ENCODE results near the gene TWF2.

TWF2 gene

DNA sequence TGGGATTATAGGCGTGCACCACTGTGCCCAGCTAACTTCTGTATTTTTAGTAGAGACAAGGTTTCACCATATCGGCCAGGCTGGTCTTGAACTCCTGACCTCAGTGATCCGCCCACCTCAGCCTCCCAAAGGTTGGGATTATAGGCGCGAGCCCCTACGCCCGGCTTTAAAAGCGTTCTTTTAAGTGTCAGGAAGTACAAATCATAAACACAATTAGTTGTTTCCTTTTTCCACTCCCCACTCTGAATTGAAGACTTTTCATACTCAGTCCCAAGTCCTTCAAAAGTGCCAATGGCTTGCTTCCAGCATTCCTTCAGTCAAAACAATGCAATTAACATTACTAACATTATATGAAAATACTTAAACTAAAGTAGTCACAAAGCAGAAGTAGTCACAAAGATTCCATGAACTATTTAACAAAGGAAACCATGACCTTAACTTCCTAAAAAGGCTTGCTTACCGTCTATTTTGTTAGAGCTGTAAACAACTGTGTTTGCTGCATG, 31.3 kb upstream of the TWF2 start:
- peaks cover 86% of the 10 kb centered on the region for H3K36me3 ChIP-seq (ENCODE audit: insufficient read depth, insufficient read length, low read length)
- H3K9me3 ChIP-seq (ENCODE audit: insufficient read depth, low read length) = no peaks in the 10 kb centered on the region
- H3K4me1 ChIP-seq (ENCODE audit: insufficient read depth, insufficient read length) = no peaks in the 10 kb centered on the region
- no peak overlapping the region for H3K9ac ChIP-seq (ENCODE audit: insufficient read length, low read depth)
- no peak overlapping the region for H3K4me3 ChIP-seq (ENCODE audit: insufficient read length, low read depth)
- no peaks in the 10 kb centered on the region for H3K27me3 ChIP-seq (ENCODE audit: insufficient read depth, insufficient read length)
- TF ChIP-seq SUZ12 (IDR thresholded peaks at IDR 0.05; ENCODE audit: extremely low read depth, insufficient read depth, insufficient read length) = no peak
- no peak for TF ChIP-seq YY1 (IDR thresholded peaks at IDR 0.05; ENCODE audit: insufficient read depth, insufficient read length)
- TF ChIP-seq ZNF274 (IDR thresholded peaks at IDR 0.05; ENCODE audit: low read depth, low read length) = no peak
- DNase-seq (ENCODE audit: low read depth, low spot score) = no peak

DNA sequence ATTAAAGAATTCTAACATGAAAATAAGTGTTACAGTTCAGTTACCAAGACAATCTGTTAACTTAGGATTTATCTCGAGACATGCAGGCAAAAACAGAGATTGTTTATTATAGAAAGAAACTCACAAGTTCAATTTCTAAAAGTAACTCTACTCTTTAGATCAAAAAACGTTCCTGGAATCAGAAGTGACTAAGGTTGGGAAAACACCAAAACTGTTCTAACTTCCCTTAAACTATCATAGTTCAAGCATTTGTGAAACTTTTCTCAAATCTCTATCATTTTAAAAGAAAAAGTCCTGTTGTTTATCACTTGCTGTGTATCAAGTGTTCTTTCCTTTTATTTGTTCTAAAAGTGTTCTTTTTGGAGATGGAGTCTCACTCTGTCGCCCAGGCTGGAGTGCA, 30.8 kb upstream of the TWF2 start:
- Histone ChIP-seq H3K4me1 (ENCODE audit: insufficient read depth, insufficient read length) (no peaks in the 10 kb centered on the region), H3K36me3 (ENCODE audit: insufficient read depth, insufficient read length, low read length) (peaks cover 85% of the 10 kb centered on the region), H3K9me3 (ENCODE audit: insufficient read depth, low read length) (no peaks in the 10 kb centered on the region), H3K9ac (ENCODE audit: insufficient read length, low read depth) (no peak overlapping the region), H3K4me3 (ENCODE audit: insufficient read length, low read depth) (no peak overlapping the region), H3K27me3 (ENCODE audit: insufficient read depth, insufficient read length) (no peaks in the 10 kb centered on the region)
- TF ChIP-seq ZNF274 (IDR thresholded peaks at IDR 0.05; ENCODE audit: low read depth, low read length) = no peak
- no peak for TF ChIP-seq SUZ12 (IDR thresholded peaks at IDR 0.05; ENCODE audit: extremely low read depth, insufficient read depth, insufficient read length)
- DNase-seq (ENCODE audit: low read depth, low spot score) = no peak

DNA sequence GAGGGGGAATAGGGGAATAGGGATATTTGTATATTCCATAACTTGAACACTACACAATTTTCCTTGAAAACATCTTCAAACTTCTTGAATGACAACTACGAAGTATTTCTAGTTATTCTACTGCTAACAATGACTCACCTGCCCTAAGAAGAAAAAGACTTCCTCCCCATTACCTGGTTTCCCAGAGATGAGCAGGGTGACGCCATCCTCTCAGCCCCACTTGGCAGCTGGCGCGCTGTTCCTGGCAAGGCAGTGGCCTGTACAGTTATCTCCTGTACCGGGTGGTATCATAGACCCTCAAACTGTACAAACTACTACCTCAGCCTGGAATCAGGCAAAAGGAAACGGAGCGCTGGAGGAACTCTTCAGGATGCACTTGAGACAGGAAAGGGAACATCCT, 29.1 kb upstream of the TWF2 start:
- TF ChIP-seq YY1 (IDR thresholded peaks at IDR 0.05; ENCODE audit: insufficient read depth, insufficient read length) = no peak
- TF ChIP-seq SUZ12 (IDR thresholded peaks at IDR 0.05; ENCODE audit: extremely low read depth, insufficient read depth, insufficient read length) = no peak
- TF ChIP-seq ZNF274 (IDR thresholded peaks at IDR 0.05; ENCODE audit: low read depth, low read length) = no peak
- no peak overlapping the region for H3K4me3 ChIP-seq (ENCODE audit: insufficient read length, low read depth)

GRCh38 chr3:52265387-52265786, 26.4 kb upstream of the TWF2 start:
- no peak overlapping the region for H3K4me3 ChIP-seq (ENCODE audit: insufficient read length, low read depth)
- H3K9me3 ChIP-seq (ENCODE audit: insufficient read depth, low read length) = no peaks in the 10 kb centered on the region
- TF ChIP-seq YY1 (IDR thresholded peaks at IDR 0.05; ENCODE audit: insufficient read depth, insufficient read length) (no peak), ZNF274 (IDR thresholded peaks at IDR 0.05; ENCODE audit: low read depth, low read length) (no peak), SUZ12 (IDR thresholded peaks at IDR 0.05; ENCODE audit: extremely low read depth, insufficient read depth, insufficient read length) (no peak)
- DNase-seq (ENCODE audit: low read depth, low spot score) = no peak
- no peaks in the 10 kb centered on the region for H3K4me1 ChIP-seq (ENCODE audit: insufficient read depth, insufficient read length)
- H3K27me3 ChIP-seq (ENCODE audit: insufficient read depth, insufficient read length) = no peaks in the 10 kb centered on the region
- H3K36me3 ChIP-seq (ENCODE audit: insufficient read depth, insufficient read length, low read length) = peaks cover 92% of the 10 kb centered on the region
- no peak overlapping the region for H3K9ac ChIP-seq (ENCODE audit: insufficient read length, low read depth)

More for the DNA sequence above, 29.1 kb upstream of the TWF2 start:
- Histone ChIP-seq H3K9ac (ENCODE audit: insufficient read length, low read depth) (no peak overlapping the region), H3K27me3 (ENCODE audit: insufficient read depth, insufficient read length) (no peaks in the 10 kb centered on the region), H3K9me3 (ENCODE audit: insufficient read depth, low read length) (no peaks in the 10 kb centered on the region), H3K36me3 (ENCODE audit: insufficient read depth, insufficient read length, low read length) (peaks cover 86% of the 10 kb centered on the region), H3K4me1 (ENCODE audit: insufficient read depth, insufficient read length) (no peaks in the 10 kb centered on the region)
- DNase-seq (ENCODE audit: low read depth, low spot score) = no peak

DNA sequence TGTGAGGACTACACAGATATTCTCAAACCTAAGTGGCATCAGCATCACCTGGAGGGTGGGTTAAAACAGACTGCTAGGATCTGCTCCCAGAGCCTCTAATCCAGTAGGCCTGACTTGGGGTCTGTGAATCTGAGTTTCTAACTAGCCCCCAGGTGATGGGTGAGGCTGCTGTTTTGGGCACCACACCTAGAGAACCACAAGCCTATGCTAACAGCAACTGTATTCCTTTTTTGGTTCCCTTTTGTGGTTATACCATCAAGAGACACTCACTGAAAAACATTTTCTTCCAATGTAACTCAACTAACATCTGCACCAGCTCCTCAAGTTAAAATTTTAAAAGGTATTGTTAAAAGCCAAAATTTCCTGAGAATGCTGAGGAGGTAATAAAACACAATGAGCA, 23.5 kb upstream of the TWF2 start:
- H3K9ac ChIP-seq (ENCODE audit: insufficient read length, low read depth) = no peak overlapping the region
- H3K27me3 ChIP-seq (ENCODE audit: insufficient read depth, insufficient read length) = no peaks in the 10 kb centered on the region
- no peaks in the 10 kb centered on the region for H3K4me1 ChIP-seq (ENCODE audit: insufficient read depth, insufficient read length)
- peaks cover 96% of the 10 kb centered on the region for H3K36me3 ChIP-seq (ENCODE audit: insufficient read depth, insufficient read length, low read length)
- no peak for DNase-seq (ENCODE audit: low read depth, low spot score)
- no peak overlapping the region for H3K4me3 ChIP-seq (ENCODE audit: insufficient read length, low read depth)
- no peaks in the 10 kb centered on the region for H3K9me3 ChIP-seq (ENCODE audit: insufficient read depth, low read length)
- TF ChIP-seq YY1 (IDR thresholded peaks at IDR 0.05; ENCODE audit: insufficient read depth, insufficient read length) = no peak
- no peak for TF ChIP-seq ZNF274 (IDR thresholded peaks at IDR 0.05; ENCODE audit: low read depth, low read length)
- no peak for TF ChIP-seq SUZ12 (IDR thresholded peaks at IDR 0.05; ENCODE audit: extremely low read depth, insufficient read depth, insufficient read length)

- H3K9ac ChIP-seq (ENCODE audit: insufficient read length, low read depth) = no peak overlapping the region
- TF ChIP-seq ZNF274 (IDR thresholded peaks at IDR 0.05; ENCODE audit: low read depth, low read length) (no peak), YY1 (IDR thresholded peaks at IDR 0.05; ENCODE audit: insufficient read depth, insufficient read length) (no peak), SUZ12 (IDR thresholded peaks at IDR 0.05; ENCODE audit: extremely low read depth, insufficient read depth, insufficient read length) (no peak)
- H3K36me3 ChIP-seq (ENCODE audit: insufficient read depth, insufficient read length, low read length) = peaks cover 96% of the 10 kb centered on the region
- no peak overlapping the region for H3K4me3 ChIP-seq (ENCODE audit: insufficient read length, low read depth)
- no peaks in the 10 kb centered on the region for H3K4me1 ChIP-seq (ENCODE audit: insufficient read depth, insufficient read length)
- H3K27me3 ChIP-seq (ENCODE audit: insufficient read depth, insufficient read length) = no peaks in the 10 kb centered on the region
- no peaks in the 10 kb centered on the region for H3K9me3 ChIP-seq (ENCODE audit: insufficient read depth, low read length)
- DNase-seq (ENCODE audit: low read depth, low spot score) = no peak
Observed at GRCh38 chr3:52259448-52259847, 20.5 kb upstream of the TWF2 start.

DNA sequence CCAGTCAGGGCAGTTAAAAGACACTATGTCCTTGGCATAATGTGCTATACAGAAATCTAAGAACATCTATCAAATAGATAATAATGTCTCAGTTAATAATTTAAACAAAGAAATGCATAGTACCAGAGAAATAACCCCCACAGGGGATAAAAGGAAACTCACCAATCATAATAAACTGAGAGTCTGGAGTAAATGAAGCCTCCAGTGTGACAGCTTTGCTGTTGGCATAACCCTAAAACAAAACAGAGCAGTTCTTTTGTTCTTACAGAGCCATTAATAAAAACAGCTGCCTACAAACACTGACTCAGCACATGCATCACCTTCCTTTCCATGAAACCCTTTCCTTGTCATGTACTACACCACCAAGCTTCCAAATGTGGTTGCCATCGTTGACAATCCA, 20.1 kb upstream of the TWF2 start:
- Histone ChIP-seq H3K27me3 (ENCODE audit: insufficient read depth, insufficient read length) (no peaks in the 10 kb centered on the region), H3K9ac (ENCODE audit: insufficient read length, low read depth) (no peak overlapping the region), H3K4me1 (ENCODE audit: insufficient read depth, insufficient read length) (no peaks in the 10 kb centered on the region), H3K36me3 (ENCODE audit: insufficient read depth, insufficient read length, low read length) (peaks cover 96% of the 10 kb centered on the region), H3K4me3 (ENCODE audit: insufficient read length, low read depth) (no peak overlapping the region), H3K9me3 (ENCODE audit: insufficient read depth, low read length) (no peaks in the 10 kb centered on the region)
- no peak for DNase-seq (ENCODE audit: low read depth, low spot score)
- TF ChIP-seq ZNF274 (IDR thresholded peaks at IDR 0.05; ENCODE audit: low read depth, low read length) (no peak), SUZ12 (IDR thresholded peaks at IDR 0.05; ENCODE audit: extremely low read depth, insufficient read depth, insufficient read length) (no peak)

GRCh38 chr3:52257911-52258310, 19.0 kb upstream of the TWF2 start:
- no peak overlapping the region for H3K9ac ChIP-seq (ENCODE audit: insufficient read length, low read depth)
- no peak for DNase-seq (ENCODE audit: low read depth, low spot score)

More at GRCh38 chr3:52257911-52258310, 19.0 kb upstream of the TWF2 start:
- no peak for TF ChIP-seq SUZ12 (IDR thresholded peaks at IDR 0.05; ENCODE audit: extremely low read depth, insufficient read depth, insufficient read length)
- TF ChIP-seq YY1 (IDR thresholded peaks at IDR 0.05; ENCODE audit: insufficient read depth, insufficient read length) = no peak
- no peak for TF ChIP-seq ZNF274 (IDR thresholded peaks at IDR 0.05; ENCODE audit: low read depth, low read length)
- Histone ChIP-seq H3K4me1 (ENCODE audit: insufficient read depth, insufficient read length) (no peaks in the 10 kb centered on the region), H3K36me3 (ENCODE audit: insufficient read depth, insufficient read length, low read length) (peaks cover 96% of the 10 kb centered on the region), H3K9me3 (ENCODE audit: insufficient read depth, low read length) (no peaks in the 10 kb centered on the region), H3K27me3 (ENCODE audit: insufficient read depth, insufficient read length) (no peaks in the 10 kb centered on the region), H3K4me3 (ENCODE audit: insufficient read length, low read depth) (no peak overlapping the region)
